Transverse colon (tissue), 3 donors: ENCODE measurements around the gene NDUFV1.

Experiments used
- POLR2A ChIP-seq: fragments of 450-650 bp; IDR thresholded peaks from one replicate; pipeline ENCODE4 v1.6.1; 2016; ENCODE audit warnings: antibody characterized with exemption, mild to moderate bottlenecking, moderate library complexity
- TF ChIP-seq, protein P1 (sequence below), 5 experiments: fragments of 200-600 bp in 3 of 5; fragments of 450-650 bp in 2 of 5; sonication (generic) in 3 of 5; IDR thresholded peaks; 1 replicate in 2 of 5; 2 replicates in 3 of 5; pipeline ENCODE4 v1.5.1; 2016 to 2017; ENCODE audit warnings: antibody characterized with exemption in 5 of 5, inconsistent platforms in 3 of 5, mild to moderate bottlenecking in 2 of 5, moderate library complexity in 1 of 5

DNA sequence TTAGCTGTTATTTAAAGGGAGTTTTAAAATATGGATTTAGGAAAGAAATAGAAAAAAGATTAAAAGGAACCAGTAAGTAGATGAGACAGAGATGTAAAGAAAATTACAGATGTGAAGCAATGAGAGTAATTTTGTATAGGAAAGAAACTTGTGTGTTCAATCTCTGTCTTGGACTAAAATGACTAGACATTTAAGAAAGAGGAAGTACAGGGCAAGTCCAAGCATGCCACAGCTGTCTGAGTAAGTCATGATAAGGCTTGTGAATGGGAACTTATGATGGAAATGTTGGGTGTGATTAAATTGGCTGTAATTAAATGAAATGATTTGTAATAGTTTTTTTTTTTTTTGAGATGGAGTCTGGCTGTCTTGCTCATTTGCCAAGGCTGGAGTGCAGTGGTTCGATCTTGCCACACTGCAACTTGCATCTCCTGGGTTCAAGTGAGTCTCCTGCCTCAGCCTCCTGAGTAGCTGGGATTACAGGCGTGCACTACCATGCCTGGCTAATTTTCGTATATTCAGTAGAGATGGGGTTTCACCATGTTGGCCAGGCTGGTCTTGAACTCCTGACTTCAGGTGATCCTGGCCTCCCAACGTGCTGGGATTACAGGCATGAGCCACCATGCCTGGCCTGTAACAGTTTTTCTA lies 49.7 kb downstream of the NDUFV1 start:
- TF ChIP-seq POLR2A: no peak
- TF ChIP-seq, protein P1, sequence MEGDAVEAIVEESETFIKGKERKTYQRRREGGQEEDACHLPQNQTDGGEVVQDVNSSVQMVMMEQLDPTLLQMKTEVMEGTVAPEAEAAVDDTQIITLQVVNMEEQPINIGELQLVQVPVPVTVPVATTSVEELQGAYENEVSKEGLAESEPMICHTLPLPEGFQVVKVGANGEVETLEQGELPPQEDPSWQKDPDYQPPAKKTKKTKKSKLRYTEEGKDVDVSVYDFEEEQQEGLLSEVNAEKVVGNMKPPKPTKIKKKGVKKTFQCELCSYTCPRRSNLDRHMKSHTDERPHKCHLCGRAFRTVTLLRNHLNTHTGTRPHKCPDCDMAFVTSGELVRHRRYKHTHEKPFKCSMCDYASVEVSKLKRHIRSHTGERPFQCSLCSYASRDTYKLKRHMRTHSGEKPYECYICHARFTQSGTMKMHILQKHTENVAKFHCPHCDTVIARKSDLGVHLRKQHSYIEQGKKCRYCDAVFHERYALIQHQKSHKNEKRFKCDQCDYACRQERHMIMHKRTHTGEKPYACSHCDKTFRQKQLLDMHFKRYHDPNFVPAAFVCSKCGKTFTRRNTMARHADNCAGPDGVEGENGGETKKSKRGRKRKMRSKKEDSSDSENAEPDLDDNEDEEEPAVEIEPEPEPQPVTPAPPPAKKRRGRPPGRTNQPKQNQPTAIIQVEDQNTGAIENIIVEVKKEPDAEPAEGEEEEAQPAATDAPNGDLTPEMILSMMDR (IDR thresholded peaks at IDR 0.05): no peak
